GM18499 (cell line): ENCODE results near the gene LORICRIN.
"Not testable (repeated sequence)": the region's sequence is repeated elsewhere in the genome, so short reads cannot be mapped to it uniquely, and the experiment has no call there.

ENCODE experiments used
- ATAC-seq: cut with Tn5 transposase; IDR thresholded peaks from one replicate; pipeline ENCODE4 v1.9.1; 2021; ENCODE audit warnings: moderate number of reproducible peaks; ENCODE audit not compliant: insufficient read depth, unreplicated experiment

Gene LORICRIN

GRCh38 chr1:153259387-153259786, at the start of gene LORICRIN:
Gene LORICRIN, plus strand, starts transcription at chr1:153259687. Its CDS starts 1,263 bp downstream, at chr1:153260950.
- no peak for ATAC-seq

GRCh38 chr1:153210206-153210605, 49.3 kb upstream of the LORICRIN start:
- ATAC-seq = no peak

GRCh38 chr1:153212201-153212600, 47.3 kb upstream of the LORICRIN start:
- no peak for ATAC-seq

- no peak for ATAC-seq
These were observed 46.0 kb upstream of the LORICRIN start for GRCh38 chr1:153213519-153213918.

GRCh38 chr1:153217212-153217611, 42.3 kb upstream of the LORICRIN start, which contains the start of gene PRR9:
Gene PRR9, plus strand, starts transcription at chr1:153217584. Its CDS starts 561 bp downstream, at chr1:153218145.
- ATAC-seq = no peak

- no peak for ATAC-seq
These were observed 41.6 kb upstream of the LORICRIN start for GRCh38 chr1:153217744-153218416.

GRCh38 chr1:153220606-153221303, 38.7 kb upstream of the LORICRIN start:
- no peak for ATAC-seq

GRCh38 chr1:153223040-153223891, 36.2 kb upstream of the LORICRIN start:
- not testable (repeated sequence) for ATAC-seq

GRCh38 chr1:153227810-153228209, 31.7 kb upstream of the LORICRIN start:
- no peak for ATAC-seq

GRCh38 chr1:153228491-153228890, 31.0 kb upstream of the LORICRIN start:
- no peak for ATAC-seq

GRCh38 chr1:153229076-153229829, 30.2 kb upstream of the LORICRIN start:
- ATAC-seq = not testable (repeated sequence)

GRCh38 chr1:153231363-153231762, 28.1 kb upstream of the LORICRIN start:
- no peak for ATAC-seq

GRCh38 chr1:153231785-153232184, 27.7 kb upstream of the LORICRIN start:
- ATAC-seq = no peak

- no peak for ATAC-seq
These were observed 26.9 kb upstream of the LORICRIN start for GRCh38 chr1:153232553-153232952.

GRCh38 chr1:153233448-153233847, 26.0 kb upstream of the LORICRIN start:
- ATAC-seq = no peak

GRCh38 chr1:153238527-153238926, 21.0 kb upstream of the LORICRIN start:
- no peak for ATAC-seq

- ATAC-seq = no peak
These were observed 17.3 kb upstream of the LORICRIN start for GRCh38 chr1:153242160-153242559.

GRCh38 chr1:153245466-153245865, 14.0 kb upstream of the LORICRIN start:
- ATAC-seq = no peak

- ATAC-seq = no peak
These were observed 13.5 kb upstream of the LORICRIN start for GRCh38 chr1:153246018-153246417.

GRCh38 chr1:153246825-153247224, 12.7 kb upstream of the LORICRIN start:
- no peak for ATAC-seq
